Spleen (tissue), 7 donors: ENCODE measurements around the gene ELOA.

Source experiments
- POLR2A ChIP-seq, 3 donors: fragments of 450-650 bp; IDR thresholded peaks; one replicate each; pipeline ENCODE4 v1.5.1; 2017; ENCODE audit warnings: antibody characterized with exemption in 3 of 3, mild to moderate bottlenecking in 1 of 3
- POLR2AphosphoS5 ChIP-seq, 3 donors: sonication (generic); formaldehyde crosslinking; IDR thresholded peaks; one replicate each; pipeline ENCODE4 v1.5.1; 2017; ENCODE audit warnings: antibody characterized with exemption in 3 of 3
- TF ChIP-seq, protein P1 (sequence below), 11 experiments: fragments of 200-600 bp in 7 of 11; fragments of 450-650 bp in 4 of 11; sonication (generic) in 4 of 11; IDR thresholded peaks in 8 of 11; conservative IDR thresholded peaks in 3 of 11; 1 replicate in 7 of 11; 2 replicates in 4 of 11; pipeline versions ENCODE4 v1.4.0 to v1.8.0; 2016 to 2021; ENCODE audit warnings: antibody characterized with exemption in 11 of 11, inconsistent platforms in 4 of 11, mild to moderate bottlenecking in 1 of 11
- donor health status: DM: no; HTN: no; CAD: no; lungs with moderate emphysema.
- donor health status: DM: no; HTN: no; CAD: no.
- donor health status: DM: no; HTN: no; CAD: no.

DNA sequence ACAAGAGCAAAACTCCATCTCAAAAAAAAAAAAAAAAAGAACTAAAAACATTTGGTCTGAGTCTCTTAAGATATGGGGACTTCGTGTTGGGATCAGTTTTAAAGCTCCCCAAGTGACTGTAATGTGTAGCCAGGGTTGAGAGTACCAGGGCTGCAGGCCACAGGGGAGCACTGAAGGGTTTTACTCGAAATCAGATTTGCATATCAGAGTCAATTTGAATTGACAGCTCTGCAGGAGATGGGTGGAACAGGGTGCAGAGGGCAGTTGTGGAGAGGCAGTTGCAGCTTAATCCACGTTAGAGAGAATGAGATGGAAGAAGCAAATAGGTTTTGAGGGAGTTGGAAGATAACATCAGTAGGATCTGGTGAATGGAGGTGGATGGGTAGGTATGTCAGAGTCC lies 20.6 kb upstream of the ELOA start:
- TF ChIP-seq, protein P1, sequence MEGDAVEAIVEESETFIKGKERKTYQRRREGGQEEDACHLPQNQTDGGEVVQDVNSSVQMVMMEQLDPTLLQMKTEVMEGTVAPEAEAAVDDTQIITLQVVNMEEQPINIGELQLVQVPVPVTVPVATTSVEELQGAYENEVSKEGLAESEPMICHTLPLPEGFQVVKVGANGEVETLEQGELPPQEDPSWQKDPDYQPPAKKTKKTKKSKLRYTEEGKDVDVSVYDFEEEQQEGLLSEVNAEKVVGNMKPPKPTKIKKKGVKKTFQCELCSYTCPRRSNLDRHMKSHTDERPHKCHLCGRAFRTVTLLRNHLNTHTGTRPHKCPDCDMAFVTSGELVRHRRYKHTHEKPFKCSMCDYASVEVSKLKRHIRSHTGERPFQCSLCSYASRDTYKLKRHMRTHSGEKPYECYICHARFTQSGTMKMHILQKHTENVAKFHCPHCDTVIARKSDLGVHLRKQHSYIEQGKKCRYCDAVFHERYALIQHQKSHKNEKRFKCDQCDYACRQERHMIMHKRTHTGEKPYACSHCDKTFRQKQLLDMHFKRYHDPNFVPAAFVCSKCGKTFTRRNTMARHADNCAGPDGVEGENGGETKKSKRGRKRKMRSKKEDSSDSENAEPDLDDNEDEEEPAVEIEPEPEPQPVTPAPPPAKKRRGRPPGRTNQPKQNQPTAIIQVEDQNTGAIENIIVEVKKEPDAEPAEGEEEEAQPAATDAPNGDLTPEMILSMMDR (IDR thresholded peaks at IDR 0.05 in 8 of 11, conservative IDR thresholded peaks at IDR 0.05 in 3 of 11) = no peak
- TF ChIP-seq POLR2A (IDR thresholded peaks at IDR 0.05) (no peak), POLR2AphosphoS5 (IDR thresholded peaks at IDR 0.05) (no peak)
